Measurements from ENCODE around the gene COG4.

COG4 gene

GRCh38 chr16:70463235-70463634 is 60.1 kb downstream of the COG4 start:
- Histone ChIP-seq H3K9me2 (replicated peaks; ENCODE audit: insufficient read depth, low read length) (no peaks in the 10 kb centered on the region), H3K27ac (ENCODE audit: low read length) (no peak overlapping the region), H3K9ac (ENCODE audit: low read length) (no peak overlapping the region), H3K4me3 (ENCODE audit: low read length) (no peak overlapping the region), H2AFZ (ENCODE audit: low read length) (no peak overlapping the region), H3K79me2 (ENCODE audit: low read length) (no peaks in the 10 kb centered on the region), H3K36me3 (replicated peaks; ENCODE audit: insufficient read depth, low read length) (no peaks in the 10 kb centered on the region), H3K4me2 (ENCODE audit: low read depth, low read length) (no peak overlapping the region), H3K4me1 (ENCODE audit: low read length) (no peaks in the 10 kb centered on the region), H3K27me3 (replicated peaks; ENCODE audit: insufficient read depth, low read length) (no peaks in the 10 kb centered on the region), H4K20me1 (ENCODE audit: insufficient read depth, low read length) (no peaks in the 10 kb centered on the region), H3F3A (ENCODE audit: insufficient read depth, low read length) (no peaks in the 10 kb centered on the region), H3K9me3 (replicated peaks; ENCODE audit: insufficient read depth, low read length) (no peaks in the 10 kb centered on the region)
- no peak for DNase-seq
- TF ChIP-seq EZH2phosphoT487 (IDR thresholded peaks at IDR 0.05; ENCODE audit: low read length) (no peak), EZH2 (optimal IDR thresholded peaks at IDR 0.05; ENCODE audit: low read depth, low read length) (no peak), CTCF (IDR thresholded peaks at IDR 0.05; ENCODE audit: low read length) (no peak)

GRCh38 chr16:70460737-70461261 is 62.6 kb downstream of the COG4 start:
- Histone ChIP-seq H3K36me3 (replicated peaks; ENCODE audit: insufficient read depth, low read length) (no peaks in the 10 kb centered on the region), H2AFZ (ENCODE audit: low read length) (no peak overlapping the region), H3F3A (ENCODE audit: insufficient read depth, low read length) (no peaks in the 10 kb centered on the region), H3K4me3 (ENCODE audit: low read length) (no peak overlapping the region), H3K27me3 (replicated peaks; ENCODE audit: insufficient read depth, low read length) (no peaks in the 10 kb centered on the region), H3K9me2 (replicated peaks; ENCODE audit: insufficient read depth, low read length) (no peaks in the 10 kb centered on the region), H3K79me2 (ENCODE audit: low read length) (no peaks in the 10 kb centered on the region), H3K9me3 (replicated peaks; ENCODE audit: insufficient read depth, low read length) (no peaks in the 10 kb centered on the region), H3K27ac (ENCODE audit: low read length) (no peak overlapping the region), H3K4me1 (ENCODE audit: low read length) (no peaks in the 10 kb centered on the region), H3K9ac (ENCODE audit: low read length) (no peak overlapping the region), H4K20me1 (ENCODE audit: insufficient read depth, low read length) (no peaks in the 10 kb centered on the region), H3K4me2 (ENCODE audit: low read depth, low read length) (no peak overlapping the region)
- no peak for DNase-seq
- TF ChIP-seq EZH2phosphoT487 (IDR thresholded peaks at IDR 0.05; ENCODE audit: low read length) (no peak), EZH2 (optimal IDR thresholded peaks at IDR 0.05; ENCODE audit: low read depth, low read length) (no peak), CTCF (IDR thresholded peaks at IDR 0.05; ENCODE audit: low read length) (no peak)

GRCh38 chr16:70457446-70458166 is 65.7 kb downstream of the COG4 start:
- Histone ChIP-seq H3K4me3 (ENCODE audit: low read length) (no peak overlapping the region), H3K4me2 (ENCODE audit: low read depth, low read length) (no peak overlapping the region), H3F3A (ENCODE audit: insufficient read depth, low read length) (no peaks in the 10 kb centered on the region), H3K9ac (ENCODE audit: low read length) (no peak overlapping the region), H3K27me3 (replicated peaks; ENCODE audit: insufficient read depth, low read length) (no peaks in the 10 kb centered on the region), H3K79me2 (ENCODE audit: low read length) (no peaks in the 10 kb centered on the region), H4K20me1 (ENCODE audit: insufficient read depth, low read length) (no peaks in the 10 kb centered on the region), H3K4me1 (ENCODE audit: low read length) (peaks cover 4% of the 10 kb centered on the region), H3K9me3 (replicated peaks; ENCODE audit: insufficient read depth, low read length) (no peaks in the 10 kb centered on the region), H3K9me2 (replicated peaks; ENCODE audit: insufficient read depth, low read length) (no peaks in the 10 kb centered on the region), H3K27ac (ENCODE audit: low read length) (no peak overlapping the region), H3K36me3 (replicated peaks; ENCODE audit: insufficient read depth, low read length) (no peaks in the 10 kb centered on the region), H2AFZ (ENCODE audit: low read length) (no peak overlapping the region)
- DNase-seq: no peak
- TF ChIP-seq EZH2phosphoT487 (IDR thresholded peaks at IDR 0.05; ENCODE audit: low read length) (no peak), EZH2 (optimal IDR thresholded peaks at IDR 0.05; ENCODE audit: low read depth, low read length) (no peak), CTCF (IDR thresholded peaks at IDR 0.05; ENCODE audit: low read length) (no peak)
